Heart left ventricle (tissue), 13 donors: ENCODE results near the gene ALAD.

Source experiments
- POLR2A ChIP-seq, 2 donors: fragments of 450-650 bp; IDR thresholded peaks; one replicate each; pipeline ENCODE4 v1.6.1; 2017; ENCODE audit warnings: antibody characterized with exemption in 2 of 2, mild to moderate bottlenecking in 2 of 2, moderate library complexity in 2 of 2
- TF ChIP-seq, protein P1 (sequence below), 12 donors: fragments of 200-600 bp; sonication (generic) in 4 of 12; IDR thresholded peaks; one replicate each; pipeline versions ENCODE4 v1.5.0 to v1.8.0; 2018 to 2022; ENCODE audit warnings: antibody characterized with exemption in 12 of 12, mild to moderate bottlenecking in 5 of 12
- donor health status: ischemic (EF 13 %, LVEDD 7.1; RV severe dilation, severe dysfunction).
- donor health status: DM: no; HTN: yes; CAD: no.
- donor health status: DM: no; HTN: no; CAD: no.
- donor health status: ischemic (EF 25% LVEDD 6.9; RV normal size, moderate dysfunction).
- donor health status: ischemic (EF 25% LVEDD 5.7; RV mildly dilated, moderate dysfunction).
- donor health status: ischemic (EF 35%, LVEDD 5.7; RV mildly dilated, moderate dysfunction).
- donor health status: nonischemic (EF 11% LVEDD 7.7; RV severe dilation, severe dysfunction).
- donor health status: DM: yes; HTN: yes; CAD: no.
- donor health status: PGD.
- donor health status: ischemic (EF 29% LVEDD 5.4; RV normal size, mild dysfunction).
- donor health status: nonischemic (EF 23%, LVEDD 6.1; RV moderate dilation, normal function).

DNA sequence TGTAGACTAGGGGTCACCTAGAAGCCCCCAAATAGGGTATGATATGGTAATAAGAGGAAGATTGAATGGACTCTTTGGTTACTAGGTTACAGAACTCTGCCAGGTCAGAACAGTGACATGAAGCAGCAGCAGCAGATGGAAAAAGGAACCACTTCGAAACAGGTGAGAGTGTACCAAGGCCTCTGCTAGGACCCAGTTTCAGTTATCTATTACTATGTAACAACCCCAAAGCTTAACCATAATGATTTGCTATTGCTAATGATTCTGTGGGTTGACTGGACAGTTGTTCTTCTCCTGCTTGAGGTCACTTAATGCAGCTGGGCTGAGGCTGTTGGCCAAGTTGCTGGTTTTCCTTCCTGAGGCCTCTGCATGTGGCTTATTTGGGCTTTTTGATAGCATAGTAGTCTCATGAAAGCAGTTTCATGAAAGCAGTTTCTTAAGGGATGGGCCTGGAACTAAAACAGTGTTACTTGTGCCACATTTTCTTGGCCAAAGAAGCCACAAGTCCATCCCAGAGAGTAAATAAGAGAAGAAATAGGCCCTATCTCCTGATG lies 27.1 kb upstream of the ALAD start:
- TF ChIP-seq, protein P1, sequence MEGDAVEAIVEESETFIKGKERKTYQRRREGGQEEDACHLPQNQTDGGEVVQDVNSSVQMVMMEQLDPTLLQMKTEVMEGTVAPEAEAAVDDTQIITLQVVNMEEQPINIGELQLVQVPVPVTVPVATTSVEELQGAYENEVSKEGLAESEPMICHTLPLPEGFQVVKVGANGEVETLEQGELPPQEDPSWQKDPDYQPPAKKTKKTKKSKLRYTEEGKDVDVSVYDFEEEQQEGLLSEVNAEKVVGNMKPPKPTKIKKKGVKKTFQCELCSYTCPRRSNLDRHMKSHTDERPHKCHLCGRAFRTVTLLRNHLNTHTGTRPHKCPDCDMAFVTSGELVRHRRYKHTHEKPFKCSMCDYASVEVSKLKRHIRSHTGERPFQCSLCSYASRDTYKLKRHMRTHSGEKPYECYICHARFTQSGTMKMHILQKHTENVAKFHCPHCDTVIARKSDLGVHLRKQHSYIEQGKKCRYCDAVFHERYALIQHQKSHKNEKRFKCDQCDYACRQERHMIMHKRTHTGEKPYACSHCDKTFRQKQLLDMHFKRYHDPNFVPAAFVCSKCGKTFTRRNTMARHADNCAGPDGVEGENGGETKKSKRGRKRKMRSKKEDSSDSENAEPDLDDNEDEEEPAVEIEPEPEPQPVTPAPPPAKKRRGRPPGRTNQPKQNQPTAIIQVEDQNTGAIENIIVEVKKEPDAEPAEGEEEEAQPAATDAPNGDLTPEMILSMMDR (IDR thresholded peaks at IDR 0.05): no peak
- TF ChIP-seq POLR2A (IDR thresholded peaks at IDR 0.05): no peak
